Activated CD4-positive, alpha-beta T cell treated with anti-CD3 and anti-CD28 coated beads for 36 hours (primary cell): ENCODE measurements around the gene UVRAG. TPM values are rescaled to one million over a fixed set of nuclear protein-coding genes. Genes with fewer than 3 reads are reported as not detected.

Experiments used
- ATAC-seq: fragments of 200-7000 bp; cut with Tn5 transposase; one replicate; pipeline ENCODE4 v1.10.0; 2021; ENCODE audit warnings: mild to moderate bottlenecking, moderate library complexity
- CTCF ChIA-PET: fragments of 350-600 bp; sonication (Branson Sonifier 250); formaldehyde crosslinking; loops from one replicate; lab custom pipeline; 2021; ENCODE audit warnings: antibody characterized with exemption; lab: Charles Lee
- POLR2A ChIA-PET: fragments of 350-600 bp; sonication (Branson Sonifier 250); formaldehyde crosslinking; loops from one replicate; lab custom pipeline; 2021; ENCODE audit warnings: antibody characterized with exemption, inconsistent platforms; lab: Charles Lee
- DNase-seq: peaks from one replicate; pipeline ENCODE4 v3.0.0-alpha.2; 2020
- H3K27ac Mint-ChIP-seq: one replicate; pipeline ENCODE4 v1.8.0; 2021; ENCODE audit warnings: mixed read lengths
- H3K27me3 Mint-ChIP-seq: one replicate; pipeline ENCODE4 v1.8.0; 2021; ENCODE audit warnings: mixed read lengths
- H3K36me3 Mint-ChIP-seq: one replicate; pipeline ENCODE4 v1.8.0; 2021; ENCODE audit warnings: low read depth, mixed read lengths
- H3K4me1 Mint-ChIP-seq: one replicate; pipeline ENCODE4 v1.8.0; 2021; ENCODE audit warnings: mixed read lengths
- H3K4me3 Mint-ChIP-seq: one replicate; pipeline ENCODE4 v1.8.0; 2021; ENCODE audit warnings: mild to moderate bottlenecking, moderate library complexity, mixed read lengths
- H3K9me3 Mint-ChIP-seq: one replicate; pipeline ENCODE4 v1.8.0; 2021; ENCODE audit warnings: low read depth, mixed read lengths
- intact Hi-C, 2 experiments: fragments of 100-400 bp; cut with DNase I in 1 of 2; cut with micrococcal nuclease in 1 of 2; formaldehyde crosslinking; loops; one replicate each; pipeline versions ENCODE4 v1.14.2 to v1.15.1; 2022 to 2024; cut with DNase I, micrococcal nuclease
- total RNA-seq, 2 experiments: library from RNA; stranded (reverse); gene quantifications; one replicate each; pipeline ENCODE4 v1.2.3, GENCODE V29; 2021

Gene UVRAG
- total RNA-seq, 2 experiments from 2014 or later: 11.4 to 13.4 TPM

- Mint-ChIP-seq H3K27me3 (no peaks in the 10 kb centered on the region), H3K9me3 (no peaks in the 10 kb centered on the region), H3K4me1 (peaks cover 10% of the 10 kb centered on the region), H3K36me3 (no peaks in the 10 kb centered on the region), H3K27ac (no peak overlapping the region), H3K4me3 (no peak overlapping the region)
- ATAC-seq: no peak
- ChIA-PET POLR2A (no interaction called here), CTCF (interaction anchor here (1.0 kb wide), 1 partner anchor 71 kb away, joined by 3 read pairs; no protein-coding TSS in a partner anchor)
- DNase-seq: no peak
- intact Hi-C loops: no loop called here
Observed at GRCh38 chr11:75797792-75798191, 17.2 kb upstream of the UVRAG start.

- Mint-ChIP-seq H3K36me3 (no peaks in the 10 kb centered on the region), H3K27me3 (no peaks in the 10 kb centered on the region), H3K4me3 (no peak overlapping the region), H3K4me1 (peaks cover 10% of the 10 kb centered on the region), H3K27ac (no peak overlapping the region), H3K9me3 (no peaks in the 10 kb centered on the region)
- ATAC-seq (no peak), DNase-seq (no peak)
- intact Hi-C loops: loop anchor here in 1 of 2 experiments (5.0 kb wide), 1 partner anchor 352 kb away; no protein-coding TSS in a partner anchor
- CTCF ChIA-PET: interaction anchor here (1.3 to 4.3 kb wide), 3 partner anchors 13 to 94 kb away, joined by 5 to 79 read pairs (median 8); no protein-coding TSS in a partner anchor
- POLR2A ChIA-PET: no interaction called here
Observed at GRCh38 chr11:75800136-75800675, 14.8 kb upstream of the UVRAG start.

- Mint-ChIP-seq H3K4me3 (no peak overlapping the region), H3K36me3 (no peaks in the 10 kb centered on the region), H3K9me3 (no peaks in the 10 kb centered on the region), H3K27ac (no peak overlapping the region), H3K4me1 (peaks cover 10% of the 10 kb centered on the region), H3K27me3 (no peaks in the 10 kb centered on the region)
- POLR2A ChIA-PET: no interaction called here
- CTCF ChIA-PET: interaction anchor here (0.9 to 4.3 kb wide), 6 partner anchors 12 to 351 kb away, joined by 3 to 79 read pairs (median 13); partner anchors contain the start of gene UVRAG
- DNase-seq: no peak
- intact Hi-C loops: loop anchor here in 1 of 2 experiments (5.0 kb wide), 1 partner anchor 351 kb away; no protein-coding TSS in a partner anchor
- ATAC-seq: no peak
Observed at GRCh38 chr11:75800728-75801361, 14.2 kb upstream of the UVRAG start.

- ATAC-seq (peak; percentile 50), DNase-seq (no peak)
- Mint-ChIP-seq H3K27ac (no peak overlapping the region), H3K36me3 (no peaks in the 10 kb centered on the region), H3K9me3 (no peaks in the 10 kb centered on the region), H3K27me3 (no peaks in the 10 kb centered on the region), H3K4me3 (no peak overlapping the region), H3K4me1 (peaks cover 10% of the 10 kb centered on the region)
- ChIA-PET POLR2A (no interaction called here), CTCF (interaction anchor here (0.6 to 4.3 kb wide), 13 partner anchors 9 to 1518 kb away, joined by 3 to 79 read pairs (median 5); partner anchors contain the start of genes DGAT2 and UVRAG)
- intact Hi-C loops: loop anchor here (2.0 to 5.0 kb wide), 2 partner anchors 351 to 517 kb away; no protein-coding TSS in a partner anchor
Observed at GRCh38 chr11:75801362-75802020, 13.5 kb upstream of the UVRAG start.

- CTCF ChIA-PET: interaction anchor here (0.6 to 4.3 kb wide), 24 partner anchors 8 to 1519 kb away, joined by 3 to 79 read pairs (median 4); partner anchors contain the start of genes DGAT2 and UVRAG
- Mint-ChIP-seq H3K27ac (no peak overlapping the region), H3K27me3 (no peaks in the 10 kb centered on the region), H3K9me3 (no peaks in the 10 kb centered on the region), H3K4me1 (peaks cover 10% of the 10 kb centered on the region), H3K4me3 (no peak overlapping the region), H3K36me3 (no peaks in the 10 kb centered on the region)
- POLR2A ChIA-PET: no interaction called here
- ATAC-seq: no peak
- no peak for DNase-seq
- intact Hi-C loops: loop anchor here (2.0 to 5.0 kb wide), 2 partner anchors 350 to 517 kb away; no protein-coding TSS in a partner anchor
Observed at GRCh38 chr11:75802021-75802912, 12.7 kb upstream of the UVRAG start.

- no peaks in the 10 kb centered on the region for H3K9me3 Mint-ChIP-seq
- H3K27ac Mint-ChIP-seq: no peak overlapping the region
- no peaks in the 10 kb centered on the region for H3K36me3 Mint-ChIP-seq
- peaks cover 10% of the 10 kb centered on the region for H3K4me1 Mint-ChIP-seq
- ChIA-PET CTCF (interaction anchor here (0.7 to 4.3 kb wide), 22 partner anchors 9 to 456 kb away, joined by 3 to 79 read pairs (median 4); partner anchors contain the start of genes DGAT2 and UVRAG), POLR2A (no interaction called here)
- ATAC-seq (peak; percentile 92), DNase-seq (peak; percentile 84)
- no peak overlapping the region for H3K4me3 Mint-ChIP-seq
- intact Hi-C loops: loop anchor here (1.0 to 5.0 kb wide), 4 partner anchors 64 to 516 kb away; no protein-coding TSS in a partner anchor
- H3K27me3 Mint-ChIP-seq: no peaks in the 10 kb centered on the region
Observed at GRCh38 chr11:75802913-75803820, 11.8 kb upstream of the UVRAG start.

- DNase-seq (no peak), ATAC-seq (no peak)
- Mint-ChIP-seq H3K4me1 (peaks cover 9% of the 10 kb centered on the region), H3K9me3 (no peaks in the 10 kb centered on the region), H3K27ac (no peak overlapping the region), H3K36me3 (no peaks in the 10 kb centered on the region), H3K27me3 (no peaks in the 10 kb centered on the region), H3K4me3 (no peak overlapping the region)
- ChIA-PET CTCF (no interaction called here), POLR2A (no interaction called here)
- intact Hi-C loops: no loop called here
Observed at GRCh38 chr11:75809111-75809510, 5.9 kb upstream of the UVRAG start.

GRCh38 chr11:75809991-75810390 is 5.0 kb upstream of the UVRAG start:
- DNase-seq (no peak), ATAC-seq (no peak)
- H3K9me3 Mint-ChIP-seq: no peaks in the 10 kb centered on the region
- no peak overlapping the region for H3K4me3 Mint-ChIP-seq
- intact Hi-C loops: loop anchor here in 1 of 2 experiments (10.0 kb wide), 1 partner anchor 575 kb away; the partner anchor contains the start of genes GVQW3 and THAP12
- no peaks in the 10 kb centered on the region for H3K36me3 Mint-ChIP-seq
- H3K4me1 Mint-ChIP-seq: peaks cover 9% of the 10 kb centered on the region
- ChIA-PET CTCF (interaction anchor here (1.2 to 2.1 kb wide), 2 partner anchors 8 to 58 kb away, joined by 3 to 6 read pairs; no protein-coding TSS in a partner anchor), POLR2A (no interaction called here)
- no peaks in the 10 kb centered on the region for H3K27me3 Mint-ChIP-seq
- H3K27ac Mint-ChIP-seq: no peak overlapping the region

GRCh38 chr11:75810637-75811390 is 4.2 kb upstream of the UVRAG start:
- POLR2A ChIA-PET: interaction anchor here (0.6 kb wide), 1 partner anchor 1668 kb away, joined by 4 read pairs; no protein-coding TSS in a partner anchor
- peaks cover 9% of the 10 kb centered on the region for H3K4me1 Mint-ChIP-seq
- H3K27me3 Mint-ChIP-seq: no peaks in the 10 kb centered on the region
- H3K9me3 Mint-ChIP-seq: no peaks in the 10 kb centered on the region
- no peak overlapping the region for H3K27ac Mint-ChIP-seq
- intact Hi-C loops: loop anchor here in 1 of 2 experiments (10.0 kb wide), 1 partner anchor 574 kb away; the partner anchor contains the start of genes GVQW3 and THAP12
- no peak for DNase-seq
- H3K36me3 Mint-ChIP-seq: no peaks in the 10 kb centered on the region
- ATAC-seq: no peak
- H3K4me3 Mint-ChIP-seq: no peak overlapping the region
- CTCF ChIA-PET: interaction anchor here (1.2 to 4.5 kb wide), 4 partner anchors 8 to 57 kb away, joined by 3 to 30 read pairs (median 6); no protein-coding TSS in a partner anchor
